ENCODE results near the gene CACNA2D1.

CACNA2D1 gene

DNA sequence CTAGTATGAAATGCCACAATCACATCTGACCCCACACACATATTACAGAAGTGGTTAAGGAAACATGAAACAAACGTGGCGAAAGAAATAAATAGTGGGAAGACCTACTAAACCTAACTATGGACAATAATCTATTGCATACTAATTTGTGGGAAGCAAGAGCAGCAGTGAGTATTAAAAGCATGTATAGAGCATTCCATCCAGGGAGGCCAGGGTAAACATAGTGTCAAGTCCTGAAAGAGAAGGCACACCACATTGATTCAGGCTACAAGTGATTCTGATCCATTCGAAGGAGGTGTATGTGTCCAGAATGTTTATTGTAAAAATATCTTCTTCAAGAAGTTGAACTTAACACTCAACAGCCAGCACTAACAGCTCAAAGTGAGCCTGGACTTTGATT lies 29.2 kb downstream of the CACNA2D1 start:
- TF ChIP-seq BACH2 (CRISPR knock-in tag; IDR thresholded peaks at IDR 0.05; ENCODE audit: borderline replicate concordance) = no peak
- no peak for TF ChIP-seq ZFP3 (CRISPR knock-in tag; IDR thresholded peaks at IDR 0.05)
- TF ChIP-seq RARB (CRISPR knock-in tag; IDR thresholded peaks at IDR 0.05) = no peak
- no peak for TF ChIP-seq SNAI2 (CRISPR knock-in tag; IDR thresholded peaks at IDR 0.05)
- TF ChIP-seq GLIS3 (CRISPR knock-in tag; IDR thresholded peaks at IDR 0.05) = no peak
- TF ChIP-seq POU6F1 (CRISPR knock-in tag; IDR thresholded peaks at IDR 0.05; ENCODE audit: borderline replicate concordance, low read depth) = no peak
- TF ChIP-seq ARNTL (CRISPR knock-in tag; IDR thresholded peaks at IDR 0.05; ENCODE audit: borderline replicate concordance, low read depth) = no peak
- no peak for TF ChIP-seq ZNF8 (CRISPR knock-in tag; IDR thresholded peaks at IDR 0.05)
- TF ChIP-seq, protein P1, sequence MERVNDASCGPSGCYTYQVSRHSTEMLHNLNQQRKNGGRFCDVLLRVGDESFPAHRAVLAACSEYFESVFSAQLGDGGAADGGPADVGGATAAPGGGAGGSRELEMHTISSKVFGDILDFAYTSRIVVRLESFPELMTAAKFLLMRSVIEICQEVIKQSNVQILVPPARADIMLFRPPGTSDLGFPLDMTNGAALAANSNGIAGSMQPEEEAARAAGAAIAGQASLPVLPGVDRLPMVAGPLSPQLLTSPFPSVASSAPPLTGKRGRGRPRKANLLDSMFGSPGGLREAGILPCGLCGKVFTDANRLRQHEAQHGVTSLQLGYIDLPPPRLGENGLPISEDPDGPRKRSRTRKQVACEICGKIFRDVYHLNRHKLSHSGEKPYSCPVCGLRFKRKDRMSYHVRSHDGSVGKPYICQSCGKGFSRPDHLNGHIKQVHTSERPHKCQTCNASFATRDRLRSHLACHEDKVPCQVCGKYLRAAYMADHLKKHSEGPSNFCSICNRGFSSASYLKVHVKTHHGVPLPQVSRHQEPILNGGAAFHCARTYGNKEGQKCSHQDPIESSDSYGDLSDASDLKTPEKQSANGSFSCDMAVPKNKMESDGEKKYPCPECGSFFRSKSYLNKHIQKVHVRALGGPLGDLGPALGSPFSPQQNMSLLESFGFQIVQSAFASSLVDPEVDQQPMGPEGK (CRISPR knock-in tag; IDR thresholded peaks at IDR 0.05; ENCODE audit: borderline replicate concordance) = no peak
- TF ChIP-seq ESRRG (CRISPR knock-in tag; IDR thresholded peaks at IDR 0.05) = no peak
- no peak for TF ChIP-seq ZNF565 (CRISPR knock-in tag; conservative IDR thresholded peaks at IDR 0.05; ENCODE audit: low read depth)
- TF ChIP-seq, protein P2, sequence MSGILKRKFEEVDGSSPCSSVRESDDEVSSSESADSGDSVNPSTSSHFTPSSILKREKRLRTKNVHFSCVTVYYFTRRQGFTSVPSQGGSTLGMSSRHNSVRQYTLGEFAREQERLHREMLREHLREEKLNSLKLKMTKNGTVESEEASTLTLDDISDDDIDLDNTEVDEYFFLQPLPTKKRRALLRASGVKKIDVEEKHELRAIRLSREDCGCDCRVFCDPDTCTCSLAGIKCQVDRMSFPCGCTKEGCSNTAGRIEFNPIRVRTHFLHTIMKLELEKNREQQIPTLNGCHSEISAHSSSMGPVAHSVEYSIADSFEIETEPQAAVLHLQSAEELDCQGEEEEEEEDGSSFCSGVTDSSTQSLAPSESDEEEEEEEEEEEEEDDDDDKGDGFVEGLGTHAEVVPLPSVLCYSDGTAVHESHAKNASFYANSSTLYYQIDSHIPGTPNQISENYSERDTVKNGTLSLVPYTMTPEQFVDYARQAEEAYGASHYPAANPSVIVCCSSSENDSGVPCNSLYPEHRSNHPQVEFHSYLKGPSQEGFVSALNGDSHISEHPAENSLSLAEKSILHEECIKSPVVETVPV (CRISPR knock-in tag; IDR thresholded peaks at IDR 0.05) = no peak
- TF ChIP-seq TOX (CRISPR knock-in tag; IDR thresholded peaks at IDR 0.05; ENCODE audit: borderline replicate concordance) = no peak
- TF ChIP-seq TCF4 (CRISPR knock-in tag; IDR thresholded peaks at IDR 0.05; ENCODE audit: borderline replicate concordance) = no peak
- no peak for TF ChIP-seq ISL1 (CRISPR knock-in tag; IDR thresholded peaks at IDR 0.05)
- TF ChIP-seq, protein P3, sequence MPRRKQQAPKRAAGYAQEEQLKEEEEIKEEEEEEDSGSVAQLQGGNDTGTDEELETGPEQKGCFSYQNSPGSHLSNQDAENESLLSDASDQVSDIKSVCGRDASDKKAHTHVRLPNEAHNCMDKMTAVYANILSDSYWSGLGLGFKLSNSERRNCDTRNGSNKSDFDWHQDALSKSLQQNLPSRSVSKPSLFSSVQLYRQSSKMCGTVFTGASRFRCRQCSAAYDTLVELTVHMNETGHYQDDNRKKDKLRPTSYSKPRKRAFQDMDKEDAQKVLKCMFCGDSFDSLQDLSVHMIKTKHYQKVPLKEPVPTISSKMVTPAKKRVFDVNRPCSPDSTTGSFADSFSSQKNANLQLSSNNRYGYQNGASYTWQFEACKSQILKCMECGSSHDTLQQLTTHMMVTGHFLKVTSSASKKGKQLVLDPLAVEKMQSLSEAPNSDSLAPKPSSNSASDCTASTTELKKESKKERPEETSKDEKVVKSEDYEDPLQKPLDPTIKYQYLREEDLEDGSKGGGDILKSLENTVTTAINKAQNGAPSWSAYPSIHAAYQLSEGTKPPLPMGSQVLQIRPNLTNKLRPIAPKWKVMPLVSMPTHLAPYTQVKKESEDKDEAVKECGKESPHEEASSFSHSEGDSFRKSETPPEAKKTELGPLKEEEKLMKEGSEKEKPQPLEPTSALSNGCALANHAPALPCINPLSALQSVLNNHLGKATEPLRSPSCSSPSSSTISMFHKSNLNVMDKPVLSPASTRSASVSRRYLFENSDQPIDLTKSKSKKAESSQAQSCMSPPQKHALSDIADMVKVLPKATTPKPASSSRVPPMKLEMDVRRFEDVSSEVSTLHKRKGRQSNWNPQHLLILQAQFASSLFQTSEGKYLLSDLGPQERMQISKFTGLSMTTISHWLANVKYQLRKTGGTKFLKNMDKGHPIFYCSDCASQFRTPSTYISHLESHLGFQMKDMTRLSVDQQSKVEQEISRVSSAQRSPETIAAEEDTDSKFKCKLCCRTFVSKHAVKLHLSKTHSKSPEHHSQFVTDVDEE (CRISPR knock-in tag; IDR thresholded peaks at IDR 0.05) = no peak
- TF ChIP-seq ZC3H10 (CRISPR knock-in tag; IDR thresholded peaks at IDR 0.05) = no peak
- TF ChIP-seq OSR1 (CRISPR knock-in tag; IDR thresholded peaks at IDR 0.05) = no peak
- no peak for TF ChIP-seq CREB5 (CRISPR knock-in tag; IDR thresholded peaks at IDR 0.05; ENCODE audit: low read depth)

DNA sequence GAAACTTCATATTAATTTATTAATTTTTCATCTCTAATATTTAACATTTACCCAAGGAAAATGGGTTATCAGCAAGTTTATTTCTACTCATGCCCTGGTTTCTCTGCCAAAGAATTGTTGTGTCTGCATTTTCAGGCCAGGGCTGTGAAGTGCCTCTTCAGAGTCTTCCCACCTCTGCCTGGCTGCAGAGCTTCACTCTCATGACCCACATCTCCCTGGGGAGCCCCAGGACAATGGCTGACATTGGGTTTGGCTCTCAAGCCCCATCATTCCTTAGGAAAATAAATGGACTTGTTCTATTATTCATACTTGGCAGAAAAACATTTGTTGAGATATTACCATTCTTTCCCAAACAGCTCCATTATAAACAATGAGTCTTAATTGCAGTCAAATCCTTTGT lies 30.3 kb downstream of the CACNA2D1 start:
- no peak for ATAC-seq
- TF ChIP-seq ARNTL (CRISPR knock-in tag; IDR thresholded peaks at IDR 0.05; ENCODE audit: borderline replicate concordance, low read depth) (no peak), ZC3H10 (CRISPR knock-in tag; IDR thresholded peaks at IDR 0.05) (no peak), SNAI2 (CRISPR knock-in tag; IDR thresholded peaks at IDR 0.05) (no peak), ZFP30 (CRISPR knock-in tag; IDR thresholded peaks at IDR 0.05) (no peak), RARB (CRISPR knock-in tag; IDR thresholded peaks at IDR 0.05) (no peak), TOX (CRISPR knock-in tag; IDR thresholded peaks at IDR 0.05; ENCODE audit: borderline replicate concordance) (no peak), ZFP3 (CRISPR knock-in tag; IDR thresholded peaks at IDR 0.05) (no peak), ISL1 (CRISPR knock-in tag; IDR thresholded peaks at IDR 0.05) (no peak), GLIS3 (CRISPR knock-in tag; IDR thresholded peaks at IDR 0.05) (no peak), CSDC2 (CRISPR knock-in tag; IDR thresholded peaks at IDR 0.05) (no peak), TCF4 (CRISPR knock-in tag; IDR thresholded peaks at IDR 0.05; ENCODE audit: borderline replicate concordance) (no peak), ZNF565 (CRISPR knock-in tag; conservative IDR thresholded peaks at IDR 0.05; ENCODE audit: low read depth) (no peak), ZNF8 (CRISPR knock-in tag; IDR thresholded peaks at IDR 0.05) (no peak), CREB5 (CRISPR knock-in tag; IDR thresholded peaks at IDR 0.05; ENCODE audit: low read depth) (no peak), ESRRG (CRISPR knock-in tag; IDR thresholded peaks at IDR 0.05) (no peak)
- TF ChIP-seq, protein P3 (CRISPR knock-in tag; IDR thresholded peaks at IDR 0.05) = no peak
- TF ChIP-seq, protein P1 (CRISPR knock-in tag; IDR thresholded peaks at IDR 0.05; ENCODE audit: borderline replicate concordance) = no peak

More for the DNA sequence above, 29.2 kb downstream of the CACNA2D1 start:
- no peak for ATAC-seq

Measured in SK-N-SH treated with all-trans-retinoic acid at 6 μM for 48 hours (cell line).